Esophagus squamous epithelium (tissue), 5 donors: ENCODE results near the gene SEC31A. TPM values are rescaled to one million over a fixed set of nuclear protein-coding genes. Genes with fewer than 3 reads are reported as not detected.

Experiments used
- DNase-seq: peaks from one replicate; lab custom pipeline; 2025; lab: John Stamatoyannopoulos, UW
- H3K27ac ChIP-seq, 4 donors: fragments of 200-600 bp; sonication (generic); one replicate each; pipeline ENCODE4 v1.5.1; 2016 to 2019; ENCODE audit warnings: mild to moderate bottlenecking in 1 of 4
- H3K27me3 ChIP-seq, 4 donors: fragments of 200-600 bp; sonication (generic); 1 replicate in 3 of 4; 2 replicates in 1 of 4; pipeline versions ENCODE4 v1.5.1 to v1.6.0; 2017 to 2021; ENCODE audit warnings: antibody characterized with exemption in 1 of 4
- H3K36me3 ChIP-seq, 3 donors: fragments of 200-600 bp; sonication (generic); one replicate each; pipeline ENCODE4 v1.5.1; 2016 to 2019
- H3K4me1 ChIP-seq, 3 donors: fragments of 200-600 bp; sonication (generic); one replicate each; pipeline ENCODE4 v1.5.1; 2017 to 2019
- H3K4me3 ChIP-seq, 4 donors: fragments of 200-600 bp; sonication (generic); 1 replicate in 3 of 4; 2 replicates in 1 of 4; pipeline ENCODE4 v1.5.1; 2016 to 2019; ENCODE audit warnings: mild to moderate bottlenecking in 2 of 4, moderate library complexity in 1 of 4
- H3K9me3 ChIP-seq, 3 donors: fragments of 200-600 bp; sonication (generic); one replicate each; pipeline ENCODE4 v1.5.1; 2016 to 2019
- CTCF ChIP-seq, 6 experiments: fragments of 450-650 bp in 4 of 6; fragments of 200-600 bp in 2 of 6; sonication (generic) in 2 of 6; IDR thresholded peaks; one replicate each; pipeline ENCODE4 v1.5.1; 2016 to 2019; ENCODE audit warnings: antibody characterized with exemption in 6 of 6, mild to moderate bottlenecking in 4 of 6, moderate library complexity in 4 of 6
- POLR2A ChIP-seq, 4 donors: fragments of 450-650 bp; IDR thresholded peaks; one replicate each; pipeline ENCODE4 v1.6.1; 2017; ENCODE audit warnings: antibody characterized with exemption in 4 of 4, mild to moderate bottlenecking in 4 of 4, moderate library complexity in 3 of 4
- WGBS, 2 donors: methylation state at CpG; one replicate each; pipeline ENCODE4 v1.1.5; 2018; 5-methylcytosine and 5-hydroxymethylcytosine counted together
- intact Hi-C: fragments of 100-400 bp; cut with DNase I; formaldehyde crosslinking; loops from one replicate; pipeline ENCODE4 v1.15.0; 2022
- total RNA-seq, 4 donors: library from RNA; depleted of rRNA; stranded (reverse); fragments of >200 nt; gene quantifications; one replicate each; pipeline ENCODE4 v1.1.0, GENCODE V29; 2016
- donor health status: DM: yes; HTN: yes; CAD: no.

Gene SEC31A
- total RNA-seq, 4 donors from 2014 or later: 88.8 to 161 (median 128) TPM

- peaks cover 0 to 9% (median 6%) of the 10 kb centered on the region in 3 donors for H3K4me1 ChIP-seq
- H3K27me3 ChIP-seq: no peaks in the 10 kb centered on the region
- TF ChIP-seq POLR2A (IDR thresholded peaks at IDR 0.05) (no peak), CTCF (IDR thresholded peaks at IDR 0.05) (no peak)
- peaks cover 0 to 45% (median 4%) of the 10 kb centered on the region in 3 donors for H3K36me3 ChIP-seq
- H3K9me3 ChIP-seq: no peaks in the 10 kb centered on the region
- no peak overlapping the region for H3K27ac ChIP-seq
- no peak overlapping the region for H3K4me3 ChIP-seq
- DNase-seq: no peak
- intact Hi-C loops: loop anchor here (10.0 kb wide), 1 partner anchor 128 kb away; the partner anchor contains the start of gene COPS4
- 86 to 93% methylated on average over 3 of the region's 3 CpGs for WGBS, 2 donors
Measured at GRCh38 chr4:82906469-82906868, 15.5 kb upstream of the SEC31A start.

- H3K9me3 ChIP-seq: no peaks in the 10 kb centered on the region
- peaks cover 0 to 13% (median 6%) of the 10 kb centered on the region in 3 donors for H3K4me1 ChIP-seq
- TF ChIP-seq CTCF (IDR thresholded peaks at IDR 0.05): no peak
- TF ChIP-seq POLR2A (IDR thresholded peaks at IDR 0.05): no peak
- peaks cover 0 to 36% (median 4%) of the 10 kb centered on the region in 3 donors for H3K36me3 ChIP-seq
- no peaks in the 10 kb centered on the region for H3K27me3 ChIP-seq
- no peak for DNase-seq
- intact Hi-C loops: loop anchor here (10.0 kb wide), 1 partner anchor 130 kb away; the partner anchor contains the start of gene COPS4
- WGBS, 2 donors: 64 to 73% methylated on average over 2 of the region's 2 CpGs
- no peak overlapping the region for H3K27ac ChIP-seq
- no peak overlapping the region for H3K4me3 ChIP-seq
Measured at GRCh38 chr4:82905205-82905604, 14.3 kb upstream of the SEC31A start.

- Histone ChIP-seq H3K4me3 (no peak overlapping the region), H3K27me3 (no peaks in the 10 kb centered on the region), H3K4me1 (peaks cover 6 to 23% (median 8%) of the 10 kb centered on the region in 3 donors), H3K9me3 (no peaks in the 10 kb centered on the region), H3K36me3 (peaks cover 0 to 28% (median 4%) of the 10 kb centered on the region in 3 donors), H3K27ac (no peak overlapping the region)
- TF ChIP-seq CTCF (IDR thresholded peaks at IDR 0.05) (no peak), POLR2A (IDR thresholded peaks at IDR 0.05) (no peak)
- intact Hi-C loops: loop anchor here (10.0 kb wide), 1 partner anchor 131 kb away; the partner anchor contains the start of gene COPS4
- no peak for DNase-seq
- WGBS, 2 donors: 87 to 89% methylated on average over 3 to 5 of the region's 5 CpGs
Measured at GRCh38 chr4:82903737-82904136, 12.8 kb upstream of the SEC31A start.

GRCh38 chr4:82901183-82901718 lies 10.3 kb upstream of the SEC31A start:
- peak in 1 of 6 experiments; percentile 2 for TF ChIP-seq CTCF (IDR thresholded peaks at IDR 0.05)
- no peak for TF ChIP-seq POLR2A (IDR thresholded peaks at IDR 0.05)
- intact Hi-C loops: loop anchor here (10.0 kb wide), 1 partner anchor 134 kb away; the partner anchor contains the start of gene COPS4

More at GRCh38 chr4:82901183-82901718, 10.3 kb upstream of the SEC31A start:
- 0 to 2% methylated on average over 5 to 8 of the region's 8 CpGs for WGBS, 2 donors
- Histone ChIP-seq H3K9me3 (no peaks in the 10 kb centered on the region), H3K27me3 (no peaks in the 10 kb centered on the region), H3K4me3 (peak overlapping the region; percentile 61 to 87 (median 72)), H3K36me3 (peaks cover 0 to 24% (median 0%) of the 10 kb centered on the region in 3 donors), H3K4me1 (peaks cover 8 to 48% (median 17%) of the 10 kb centered on the region in 3 donors), H3K27ac (peak overlapping the region; percentile 96 to 100 (median 98))
- DNase-seq: no peak
